GM21423 (cell line): Measurements from ENCODE around the gene TBC1D22A.
"Not testable (repeated sequence)": the region's sequence is repeated elsewhere in the genome, so short reads cannot be mapped to it uniquely, and the experiment has no call there.

Experiments used
- ATAC-seq: cut with Tn5 transposase; IDR thresholded peaks from one replicate; pipeline ENCODE4 v1.9.1; 2021; ENCODE audit warnings: mild to moderate bottlenecking, moderate library complexity; ENCODE audit not compliant: unreplicated experiment

Gene TBC1D22A

DNA sequence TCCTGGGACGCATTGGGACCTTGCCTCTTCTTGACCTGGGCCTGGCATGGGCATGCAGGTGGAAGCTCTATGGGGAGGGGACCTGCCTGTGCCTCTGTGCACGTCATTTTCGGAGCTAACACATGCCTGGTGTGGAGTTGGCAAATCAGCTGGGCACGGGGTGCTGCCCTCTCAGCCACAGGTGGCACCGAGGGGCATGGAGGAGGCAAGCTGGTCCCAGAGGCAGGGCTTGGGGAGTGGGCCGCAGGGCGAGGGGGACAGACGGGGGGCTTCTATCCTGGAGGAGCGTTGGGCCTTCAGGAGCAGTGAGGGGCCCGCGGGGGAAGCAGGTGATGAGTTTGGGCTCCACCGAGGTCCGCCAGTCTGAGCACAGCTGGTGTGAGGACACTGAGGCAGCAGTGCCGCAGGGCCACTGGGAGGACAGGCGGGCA is 362.0 kb downstream of the TBC1D22A start:
- no peak for ATAC-seq

GRCh38 chr22:47124961-47125360 is 362.5 kb downstream of the TBC1D22A start:
- no peak for ATAC-seq

- ATAC-seq, result no peak
These were observed 363.2 kb downstream of the TBC1D22A start for GRCh38 chr22:47125603-47126002.

DNA sequence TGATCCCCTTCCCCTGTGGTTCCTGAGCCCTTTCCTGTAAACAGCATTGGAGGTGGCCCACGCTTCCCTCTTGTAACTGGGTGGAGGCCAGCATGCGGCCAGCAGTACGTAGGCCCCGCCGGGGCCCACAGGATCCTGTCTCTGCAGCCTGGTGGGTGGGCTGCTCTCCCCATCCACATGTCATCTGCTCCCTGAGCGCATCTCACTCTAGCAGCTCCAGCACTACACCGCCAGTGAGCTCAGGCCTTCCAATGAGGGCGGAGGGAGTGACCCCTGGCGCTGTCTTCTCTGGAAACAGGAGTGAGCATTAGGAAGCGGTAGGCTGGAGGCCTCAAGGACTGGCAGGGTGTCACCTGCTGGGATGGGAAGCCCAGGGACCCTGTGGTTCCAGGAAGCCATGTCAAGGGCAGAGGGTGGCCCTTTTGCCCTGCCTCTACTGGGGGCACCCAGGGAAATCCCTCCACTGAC is 363.9 kb downstream of the TBC1D22A start:
- no peak for ATAC-seq

DNA sequence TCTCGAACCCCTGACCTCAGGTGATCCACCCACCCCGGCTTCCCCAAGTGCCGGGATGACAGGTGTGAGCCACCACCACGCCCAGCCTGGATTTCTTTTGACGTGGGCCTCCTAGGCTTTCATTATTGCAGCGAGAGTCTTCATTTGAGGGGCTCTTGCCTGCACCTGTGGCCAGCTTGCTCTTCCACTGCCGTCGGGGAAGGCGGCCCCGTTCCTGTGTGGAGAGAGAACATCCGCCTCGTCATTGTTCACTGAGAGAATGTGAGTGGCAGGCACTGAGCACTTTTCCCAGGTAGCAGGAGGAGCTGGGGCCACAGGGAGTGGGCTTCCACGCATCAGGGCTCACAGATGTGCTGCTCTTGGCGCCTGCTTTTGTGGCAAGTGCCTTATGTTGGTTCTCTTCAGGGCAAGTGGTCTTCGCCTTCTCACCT is 365.0 kb downstream of the TBC1D22A start:
- ATAC-seq, result no peak

DNA sequence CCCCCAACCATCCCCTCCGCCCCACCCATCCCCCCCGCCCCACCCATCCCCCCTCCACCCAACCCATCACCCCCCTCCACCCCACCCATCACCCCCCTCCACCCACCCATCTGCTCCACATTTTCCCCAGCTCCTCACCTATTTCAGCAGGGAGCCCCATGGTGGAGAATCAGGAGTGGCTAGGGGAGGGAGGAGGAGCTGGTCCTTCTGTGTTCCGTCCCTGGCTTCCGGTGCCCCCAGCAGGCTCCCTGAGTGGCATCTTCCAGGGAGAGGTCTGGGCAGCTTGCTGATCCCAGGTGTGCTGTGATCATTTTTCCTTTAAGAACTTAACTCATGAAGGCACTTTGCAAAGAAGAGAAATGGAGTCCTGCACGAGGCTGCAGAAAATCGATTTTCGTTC is 365.8 kb downstream of the TBC1D22A start:
- ATAC-seq, result no peak

- ATAC-seq, result no peak
These were observed 366.3 kb downstream of the TBC1D22A start for GRCh38 chr22:47128622-47129215.

DNA sequence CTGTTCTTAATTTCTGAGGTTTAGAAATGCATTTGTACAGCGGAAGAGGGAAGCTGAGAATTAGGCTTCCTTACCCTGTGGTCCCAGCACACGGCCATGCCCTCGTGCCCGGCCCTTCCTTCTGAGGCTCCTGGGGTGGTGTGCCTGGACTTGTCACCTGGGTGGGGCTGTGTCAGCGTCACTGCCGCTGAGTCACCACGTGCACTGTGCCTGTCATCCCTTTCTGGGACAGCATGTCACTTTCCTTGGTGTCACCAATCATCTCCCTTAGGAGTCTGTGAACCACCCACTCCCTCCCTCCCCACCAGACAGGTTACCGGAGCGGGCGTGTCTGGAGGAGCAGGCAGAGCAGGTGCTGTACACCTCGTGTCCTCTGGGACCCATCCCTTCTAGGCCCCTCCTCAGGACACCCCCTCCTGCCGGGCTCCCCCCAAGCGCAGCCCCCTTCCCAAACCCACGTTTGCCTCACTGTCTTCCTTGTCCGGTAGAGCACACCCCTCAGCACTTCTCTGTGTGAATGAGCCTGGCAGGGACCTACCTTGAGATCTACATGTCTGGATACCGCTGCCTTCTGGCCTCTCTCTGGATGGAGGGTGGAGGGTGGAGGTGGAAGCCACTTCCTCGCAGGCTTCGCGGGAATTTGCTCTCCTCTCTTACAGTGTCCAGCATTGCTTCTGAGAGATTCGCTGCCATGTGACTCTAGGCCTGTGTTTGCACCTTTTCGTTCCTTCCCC is 367.6 kb downstream of the TBC1D22A start:
- ATAC-seq, result no peak

DNA sequence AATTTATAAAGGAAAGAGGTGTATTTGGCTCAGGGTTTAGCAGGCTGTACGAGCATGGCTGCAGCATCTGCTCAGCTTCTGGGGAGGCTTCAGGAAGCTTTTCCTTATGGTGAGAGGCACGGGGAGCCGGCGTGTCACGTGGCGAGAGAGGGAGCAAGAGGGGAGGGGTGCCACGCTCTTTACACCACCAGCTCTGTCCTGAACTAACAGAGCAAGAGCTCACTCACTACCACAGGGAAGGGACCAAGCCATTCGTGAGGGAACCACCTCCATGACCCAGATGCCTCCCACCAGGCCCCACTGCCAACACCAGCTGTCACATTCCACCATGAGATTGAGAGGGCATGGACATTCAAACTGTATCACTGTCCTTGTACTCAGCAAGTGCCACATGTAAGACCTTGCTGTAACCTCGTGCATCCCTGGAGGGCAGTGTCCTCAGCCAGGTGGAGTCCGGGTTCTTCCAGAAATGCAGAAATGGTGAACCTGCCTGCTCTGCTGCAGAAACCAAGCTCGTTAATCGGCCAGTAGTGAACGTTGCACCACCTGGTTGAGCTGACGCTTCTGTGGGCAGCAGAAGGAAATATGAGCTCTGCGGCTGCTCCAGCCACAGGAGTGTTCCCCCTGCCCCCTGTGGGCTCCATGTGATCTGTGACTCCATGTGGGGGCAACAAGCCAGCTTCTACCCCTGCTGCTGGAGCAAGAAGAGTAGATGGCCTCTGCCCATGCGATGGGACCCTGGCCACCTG is 368.6 kb downstream of the TBC1D22A start:
- no peak for ATAC-seq

DNA sequence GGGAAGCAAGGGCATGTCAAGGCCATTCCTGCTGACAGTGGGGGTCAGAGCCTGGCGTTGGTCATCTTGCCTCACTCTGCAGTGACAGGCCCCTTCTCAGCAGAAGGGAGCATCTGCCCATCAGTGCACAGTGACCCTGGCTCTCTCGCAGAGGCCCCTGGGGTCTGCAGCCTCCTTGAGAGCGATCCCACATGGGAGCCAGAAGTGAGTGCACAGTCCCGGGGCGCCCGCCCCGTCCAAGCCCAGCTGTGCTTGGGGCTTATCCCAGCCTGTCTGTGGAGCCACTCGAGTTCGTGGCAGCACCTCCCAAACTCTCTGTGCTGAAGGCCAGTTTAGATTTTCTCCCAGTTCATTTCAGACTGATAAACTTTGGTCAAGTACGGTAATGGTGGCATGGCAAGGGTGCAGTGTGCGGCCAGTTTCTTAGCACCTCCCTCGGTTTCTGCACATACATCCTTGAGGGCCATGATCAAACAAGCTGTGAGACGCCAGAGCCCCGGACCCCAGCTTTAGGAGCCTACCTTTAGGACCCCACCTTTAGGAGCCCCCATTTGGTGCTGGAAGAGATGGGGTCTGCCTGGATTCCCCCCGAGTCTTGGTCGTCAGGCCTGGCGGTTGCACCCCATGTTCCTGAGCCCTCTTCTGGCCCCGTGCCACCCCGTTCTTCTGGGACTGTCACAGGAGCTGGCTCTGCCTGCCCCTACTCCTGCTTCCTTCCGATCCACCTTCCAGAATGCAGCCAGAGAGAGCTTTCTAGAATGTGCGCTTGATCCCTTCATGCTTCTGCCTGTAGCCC is 369.4 kb downstream of the TBC1D22A start:
- ATAC-seq, result no peak

DNA sequence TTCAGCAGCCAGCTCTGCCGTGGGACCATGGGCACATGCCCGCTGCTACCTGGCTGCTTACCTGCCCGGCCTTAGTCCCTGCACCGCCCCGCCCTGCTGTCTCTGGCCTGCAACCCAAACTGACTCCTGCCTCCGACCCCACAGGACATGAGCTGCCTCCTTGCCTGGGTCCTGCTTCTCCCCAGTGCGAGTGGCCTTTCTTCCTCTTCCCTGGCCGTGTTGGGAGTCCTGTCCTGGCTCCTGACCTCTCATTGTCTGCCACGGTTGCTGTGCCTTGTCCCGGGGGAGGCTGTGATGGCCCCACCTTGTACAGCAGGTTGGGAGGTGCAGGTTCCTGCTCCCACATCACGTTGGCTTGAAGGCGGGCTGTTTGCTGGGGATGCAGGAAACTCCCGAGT is 370.0 kb downstream of the TBC1D22A start:
- ATAC-seq, result no peak

DNA sequence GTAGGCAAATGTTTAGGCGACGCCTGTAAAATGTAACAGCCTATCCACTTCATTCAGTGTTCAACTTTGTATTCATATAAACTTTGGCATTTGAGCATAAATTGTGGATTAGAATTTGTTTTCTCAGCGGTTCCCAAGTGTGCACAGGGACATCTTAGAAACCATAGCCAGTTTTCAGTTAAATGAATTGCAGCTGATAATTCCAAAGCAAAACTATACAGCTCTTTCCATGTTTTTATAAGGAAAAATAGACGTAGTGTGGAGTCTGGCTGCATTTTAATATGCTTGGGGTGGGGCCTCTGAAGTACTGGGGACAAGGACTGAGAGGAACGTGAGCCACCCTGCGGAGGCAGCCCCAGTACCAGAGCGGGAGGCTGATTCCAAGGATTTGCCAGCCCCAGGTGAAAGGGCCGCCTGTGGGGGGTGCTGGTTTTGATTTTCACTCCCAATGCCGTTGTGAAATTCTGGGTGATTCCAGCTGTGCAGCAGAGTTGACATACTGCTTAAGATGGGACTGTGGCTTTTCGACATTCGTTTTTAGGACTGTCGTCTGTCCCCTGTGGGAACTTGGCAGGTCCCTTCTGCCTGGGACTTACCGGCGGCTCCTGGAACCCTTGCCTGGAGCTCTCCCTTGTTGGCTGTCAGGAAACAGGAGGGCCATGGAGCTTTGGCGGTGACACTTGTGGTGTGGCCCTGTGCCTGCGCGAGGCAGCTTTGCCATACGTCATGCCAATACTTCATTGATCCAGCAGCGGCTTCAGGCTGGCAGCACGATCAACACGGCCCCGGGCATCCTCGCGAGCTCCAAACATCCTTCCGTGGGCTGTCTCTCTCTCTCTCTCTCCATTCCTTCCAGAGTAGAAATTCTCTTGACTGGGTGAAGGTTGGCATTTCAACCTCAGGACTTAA is 370.9 kb downstream of the TBC1D22A start:
- ATAC-seq, result no peak

GRCh38 chr22:47134222-47134621 is 371.8 kb downstream of the TBC1D22A start:
- ATAC-seq, result no peak

- ATAC-seq, result no peak
These were observed 372.9 kb downstream of the TBC1D22A start for GRCh38 chr22:47135338-47135737.

- no peak for ATAC-seq
These were observed 373.6 kb downstream of the TBC1D22A start for GRCh38 chr22:47136050-47136449.

GRCh38 chr22:47136671-47137070 is 374.2 kb downstream of the TBC1D22A start:
- ATAC-seq, result no peak

- no peak for ATAC-seq
These were observed 376.8 kb downstream of the TBC1D22A start for GRCh38 chr22:47139013-47139789.

- ATAC-seq, result no peak
These were observed 377.3 kb downstream of the TBC1D22A start for GRCh38 chr22:47139790-47140119.

- not testable (repeated sequence) for ATAC-seq
These were observed 378.5 kb downstream of the TBC1D22A start for GRCh38 chr22:47140975-47141374.
